A673 (cell line): ENCODE results near the gene PRORP.

ENCODE experiments used
- CTCF ChIP-seq: fragments of 300-800, 200-600 bp; sonication (generic); conservative IDR thresholded peaks from 2 replicates; pipeline ENCODE4 v1.5.1; 2017; ENCODE audit warnings: low read depth, mild to moderate bottlenecking, antibody characterized with exemption, low read length, moderate library complexity, mixed read lengths
- EZH2 ChIP-seq: fragments of 200-600 bp; sonication (generic); IDR thresholded peaks from 2 replicates; pipeline ENCODE4 v1.6.1; 2017; ENCODE audit warnings: borderline replicate concordance, low read depth, mild to moderate bottlenecking, mixed read lengths, antibody characterized with exemption, low read length; ENCODE audit not compliant: poor library complexity, severe bottlenecking

- TF ChIP-seq CTCF (no peak), EZH2 (no peak)
Measured at GRCh38 chr14:35147186-35147585, 24.8 kb downstream of the PRORP start.
